GM18517 (cell line): ENCODE results near the gene FYN.

ENCODE experiments used
- ATAC-seq: cut with Tn5 transposase; IDR thresholded peaks from one replicate; pipeline ENCODE4 v1.9.1; 2021; ENCODE audit warnings: mild to moderate bottlenecking, moderate library complexity; ENCODE audit not compliant: unreplicated experiment

Gene FYN

GRCh38 chr6:111757342-111757741, 115.9 kb downstream of the FYN start:
- no peak for ATAC-seq

GRCh38 chr6:111754423-111754822, 118.8 kb downstream of the FYN start:
- ATAC-seq: no peak

- ATAC-seq: no peak
Measured at GRCh38 chr6:111753573-111753972, 119.7 kb downstream of the FYN start.

GRCh38 chr6:111752476-111752875, 120.8 kb downstream of the FYN start:
- no peak for ATAC-seq

- no peak for ATAC-seq
Measured at GRCh38 chr6:111750753-111751673, 122.2 kb downstream of the FYN start.

- no peak for ATAC-seq
Measured at GRCh38 chr6:111750153-111750552, 123.1 kb downstream of the FYN start.

GRCh38 chr6:111748231-111748647, 125.0 kb downstream of the FYN start:
- no peak for ATAC-seq

GRCh38 chr6:111747829-111748228, 125.4 kb downstream of the FYN start:
- ATAC-seq: no peak

GRCh38 chr6:111747396-111747795, 125.9 kb downstream of the FYN start:
- no peak for ATAC-seq

GRCh38 chr6:111746983-111747382, 126.3 kb downstream of the FYN start:
- no peak for ATAC-seq

- no peak for ATAC-seq
Measured at GRCh38 chr6:111745636-111746035, 127.6 kb downstream of the FYN start.

- no peak for ATAC-seq
Measured at GRCh38 chr6:111745186-111745585, 128.1 kb downstream of the FYN start.

GRCh38 chr6:111743862-111744692, 129.2 kb downstream of the FYN start:
- ATAC-seq: no peak

GRCh38 chr6:111743360-111743759, 129.9 kb downstream of the FYN start:
- ATAC-seq: no peak

GRCh38 chr6:111741177-111741952, 131.9 kb downstream of the FYN start:
- ATAC-seq: no peak

- ATAC-seq: no peak
Measured at GRCh38 chr6:111740506-111740905, 132.7 kb downstream of the FYN start.

GRCh38 chr6:111739257-111739696, 134.0 kb downstream of the FYN start:
- ATAC-seq: no peak

- no peak for ATAC-seq
Measured at GRCh38 chr6:111738631-111739030, 134.6 kb downstream of the FYN start.

GRCh38 chr6:111738156-111738555, 135.1 kb downstream of the FYN start:
- ATAC-seq: no peak

- ATAC-seq: no peak
Measured at GRCh38 chr6:111737065-111737521, 136.2 kb downstream of the FYN start.
